Lower leg skin (tissue), 3 donors: Measurements from ENCODE around the gene TAF3.

ENCODE experiments used
- POLR2A ChIP-seq, 2 donors: fragments of 450-650 bp; IDR thresholded peaks; one replicate each; pipeline ENCODE4 v1.6.1; 2016 to 2017; ENCODE audit warnings: antibody characterized with exemption in 2 of 2, mild to moderate bottlenecking in 1 of 2, moderate library complexity in 1 of 2
- TF ChIP-seq, protein P1 (sequence below), 3 donors: fragments of 450-650 bp; IDR thresholded peaks; one replicate each; pipeline ENCODE4 v1.5.1; 2016; ENCODE audit warnings: antibody characterized with exemption in 3 of 3, mild to moderate bottlenecking in 3 of 3, moderate library complexity in 2 of 3

DNA sequence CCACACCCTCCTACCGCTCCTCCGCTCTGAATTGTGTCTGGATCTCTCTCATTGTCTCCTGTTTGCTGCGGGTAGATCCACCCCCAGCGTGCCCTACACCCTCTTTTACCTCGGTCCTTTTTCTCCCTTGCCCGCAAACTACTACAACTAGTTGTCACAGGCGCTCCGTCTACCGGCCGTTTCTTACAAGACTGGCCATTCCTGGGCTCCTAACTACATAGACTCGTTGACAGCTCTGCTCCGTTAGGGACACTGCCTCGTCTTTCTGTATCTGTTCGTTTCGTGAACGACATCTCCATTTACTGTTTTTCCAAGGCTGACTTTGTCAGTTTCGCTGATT, 786 bp downstream of the TAF3 start:
- no peak for TF ChIP-seq POLR2A (IDR thresholded peaks at IDR 0.05)
- TF ChIP-seq, protein P1, sequence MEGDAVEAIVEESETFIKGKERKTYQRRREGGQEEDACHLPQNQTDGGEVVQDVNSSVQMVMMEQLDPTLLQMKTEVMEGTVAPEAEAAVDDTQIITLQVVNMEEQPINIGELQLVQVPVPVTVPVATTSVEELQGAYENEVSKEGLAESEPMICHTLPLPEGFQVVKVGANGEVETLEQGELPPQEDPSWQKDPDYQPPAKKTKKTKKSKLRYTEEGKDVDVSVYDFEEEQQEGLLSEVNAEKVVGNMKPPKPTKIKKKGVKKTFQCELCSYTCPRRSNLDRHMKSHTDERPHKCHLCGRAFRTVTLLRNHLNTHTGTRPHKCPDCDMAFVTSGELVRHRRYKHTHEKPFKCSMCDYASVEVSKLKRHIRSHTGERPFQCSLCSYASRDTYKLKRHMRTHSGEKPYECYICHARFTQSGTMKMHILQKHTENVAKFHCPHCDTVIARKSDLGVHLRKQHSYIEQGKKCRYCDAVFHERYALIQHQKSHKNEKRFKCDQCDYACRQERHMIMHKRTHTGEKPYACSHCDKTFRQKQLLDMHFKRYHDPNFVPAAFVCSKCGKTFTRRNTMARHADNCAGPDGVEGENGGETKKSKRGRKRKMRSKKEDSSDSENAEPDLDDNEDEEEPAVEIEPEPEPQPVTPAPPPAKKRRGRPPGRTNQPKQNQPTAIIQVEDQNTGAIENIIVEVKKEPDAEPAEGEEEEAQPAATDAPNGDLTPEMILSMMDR (IDR thresholded peaks at IDR 0.05) = no peak
